MM.1S (cell line): ENCODE results near the gene MYZAP.

Source experiments
- DNase-seq: peaks from one replicate; pipeline ENCODE4 v3.0.0-alpha.2; 2015
- H2AFZ ChIP-seq: fragments of 300-600 bp; sonication (generic); 2 replicates; pipeline ENCODE4 v1.6.0; 2016; ENCODE audit warnings: antibody characterized with exemption, low read length
- H3F3A ChIP-seq: fragments of 300-600 bp; sonication (generic); 2 replicates; pipeline ENCODE4 v1.6.1; 2016; ENCODE audit warnings: mild to moderate bottlenecking, antibody characterized with exemption, low read length, moderate library complexity, mixed read lengths; ENCODE audit not compliant: insufficient read depth
- H3K27ac ChIP-seq: fragments of 300-600 bp; sonication (generic); 2 replicates; pipeline ENCODE4 v1.5.1; 2016; ENCODE audit warnings: mild to moderate bottlenecking, low read length
- H3K27me3 ChIP-seq: fragments of 300-600 bp; sonication (generic); replicated peaks from 2 replicates; pipeline ENCODE4 v1.6.0; 2016; ENCODE audit warnings: low read length; ENCODE audit not compliant: insufficient read depth
- H3K36me3 ChIP-seq: fragments of 300-600 bp; sonication (generic); replicated peaks from 2 replicates; pipeline ENCODE4 v1.6.1; 2016; ENCODE audit warnings: mild to moderate bottlenecking, low read length, mixed read lengths; ENCODE audit not compliant: insufficient read depth
- H3K4me1 ChIP-seq: fragments of 300-600 bp; sonication (generic); 2 replicates; pipeline ENCODE4 v1.6.1; 2016; ENCODE audit warnings: low read length, mixed read lengths
- H3K4me2 ChIP-seq: fragments of 300-600 bp; sonication (generic); 2 replicates; pipeline ENCODE4 v1.6.0; 2016; ENCODE audit warnings: low read depth, low read length
- H3K4me3 ChIP-seq: fragments of 300-600 bp; sonication (generic); 2 replicates; pipeline ENCODE4 v1.5.1; 2016; ENCODE audit warnings: low read length, mixed read lengths
- H3K79me2 ChIP-seq: fragments of 300-600 bp; sonication (generic); 2 replicates; pipeline ENCODE4 v1.6.1; 2016; ENCODE audit warnings: mixed run types, low read length, mixed read lengths
- H3K9ac ChIP-seq: fragments of 300-600 bp; sonication (generic); 2 replicates; pipeline ENCODE4 v1.6.1; 2016; ENCODE audit warnings: low read length, mixed read lengths
- H3K9me2 ChIP-seq: fragments of 300-600 bp; sonication (generic); replicated peaks from 2 replicates; pipeline ENCODE4 v1.6.1; 2016; ENCODE audit warnings: mild to moderate bottlenecking, low read length, mixed read lengths; ENCODE audit not compliant: insufficient read depth
- H3K9me3 ChIP-seq: fragments of 300-600 bp; sonication (generic); replicated peaks from 2 replicates; pipeline ENCODE4 v1.6.1; 2016; ENCODE audit warnings: mild to moderate bottlenecking, low read length, mixed read lengths; ENCODE audit not compliant: insufficient read depth
- H4K20me1 ChIP-seq: fragments of 300-600 bp; sonication (generic); 2 replicates; pipeline ENCODE4 v1.6.1; 2016; ENCODE audit warnings: mild to moderate bottlenecking, low read length, moderate library complexity, mixed read lengths; ENCODE audit not compliant: insufficient read depth
- EZH2 ChIP-seq: fragments of 300-600 bp; sonication (generic); optimal IDR thresholded peaks from 2 replicates; pipeline ENCODE3; 2017; ENCODE audit warnings: low read depth, mild to moderate bottlenecking, antibody characterized with exemption, low read length, mixed read lengths
- EZH2phosphoT487 ChIP-seq: fragments of 300-600 bp; sonication (generic); IDR thresholded peaks from 2 replicates; pipeline ENCODE4 v1.6.1; 2018; ENCODE audit warnings: antibody characterized with exemption, low read length
- TF ChIP-seq, protein P1 (sequence below): fragments of 300-600 bp; sonication (generic); IDR thresholded peaks from 2 replicates; pipeline ENCODE4 v1.5.1; 2016; ENCODE audit warnings: antibody characterized with exemption, low read length, mixed read lengths

MYZAP gene

DNA sequence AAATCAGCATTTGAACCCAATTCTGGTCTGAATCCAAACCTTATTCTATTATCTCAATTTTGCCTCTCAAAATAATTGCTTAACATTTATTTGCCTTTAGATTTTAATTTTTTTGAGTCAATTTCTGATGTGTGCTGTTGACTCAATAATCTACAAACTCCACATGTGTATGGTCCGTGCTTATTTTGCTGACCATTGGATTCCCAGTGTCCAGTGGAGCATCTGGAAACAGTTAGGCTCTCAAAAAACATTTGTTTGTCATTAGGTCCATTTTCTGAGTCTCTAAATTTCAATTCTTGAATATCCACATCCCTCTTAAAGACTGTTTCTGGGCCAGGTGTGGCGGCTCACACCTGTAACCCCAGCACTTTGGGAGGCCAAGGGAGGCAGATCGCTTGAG lies 19.2 kb upstream of the MYZAP start:
- TF ChIP-seq EZH2phosphoT487 (no peak), EZH2 (no peak)
- TF ChIP-seq, protein P1, sequence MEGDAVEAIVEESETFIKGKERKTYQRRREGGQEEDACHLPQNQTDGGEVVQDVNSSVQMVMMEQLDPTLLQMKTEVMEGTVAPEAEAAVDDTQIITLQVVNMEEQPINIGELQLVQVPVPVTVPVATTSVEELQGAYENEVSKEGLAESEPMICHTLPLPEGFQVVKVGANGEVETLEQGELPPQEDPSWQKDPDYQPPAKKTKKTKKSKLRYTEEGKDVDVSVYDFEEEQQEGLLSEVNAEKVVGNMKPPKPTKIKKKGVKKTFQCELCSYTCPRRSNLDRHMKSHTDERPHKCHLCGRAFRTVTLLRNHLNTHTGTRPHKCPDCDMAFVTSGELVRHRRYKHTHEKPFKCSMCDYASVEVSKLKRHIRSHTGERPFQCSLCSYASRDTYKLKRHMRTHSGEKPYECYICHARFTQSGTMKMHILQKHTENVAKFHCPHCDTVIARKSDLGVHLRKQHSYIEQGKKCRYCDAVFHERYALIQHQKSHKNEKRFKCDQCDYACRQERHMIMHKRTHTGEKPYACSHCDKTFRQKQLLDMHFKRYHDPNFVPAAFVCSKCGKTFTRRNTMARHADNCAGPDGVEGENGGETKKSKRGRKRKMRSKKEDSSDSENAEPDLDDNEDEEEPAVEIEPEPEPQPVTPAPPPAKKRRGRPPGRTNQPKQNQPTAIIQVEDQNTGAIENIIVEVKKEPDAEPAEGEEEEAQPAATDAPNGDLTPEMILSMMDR: no peak
- no peak for DNase-seq

DNA sequence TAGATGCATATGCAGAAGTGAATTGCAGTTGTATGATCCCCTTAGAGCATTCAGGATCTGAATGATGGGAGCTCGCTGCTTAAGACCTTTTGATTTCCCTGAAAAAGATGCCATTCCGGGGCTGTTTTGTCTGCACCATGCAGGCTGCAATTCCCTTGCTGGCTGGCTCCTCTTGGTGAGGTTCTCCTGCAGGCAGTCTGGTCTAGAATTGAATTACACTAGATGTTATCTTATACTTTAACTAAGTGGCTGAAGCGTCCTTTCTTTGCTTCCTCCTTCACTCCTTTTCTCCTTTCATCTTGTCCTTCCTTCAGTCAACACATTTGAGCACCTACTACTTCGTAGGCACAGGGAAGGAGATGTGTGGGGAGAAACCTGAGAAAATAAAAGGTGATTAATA lies 18.6 kb upstream of the MYZAP start:
- Histone ChIP-seq H3F3A (no peaks in the 10 kb centered on the region), H3K4me2 (no peak overlapping the region), H3K9me2 (no peaks in the 10 kb centered on the region), H3K27ac (no peak overlapping the region), H3K9me3 (no peaks in the 10 kb centered on the region), H3K27me3 (no peaks in the 10 kb centered on the region), H3K36me3 (no peaks in the 10 kb centered on the region), H3K4me3 (no peak overlapping the region), H3K4me1 (no peaks in the 10 kb centered on the region), H3K79me2 (no peaks in the 10 kb centered on the region), H3K9ac (no peak overlapping the region), H4K20me1 (no peaks in the 10 kb centered on the region), H2AFZ (no peak overlapping the region)
- DNase-seq: no peak
- TF ChIP-seq, protein P1: no peak
- TF ChIP-seq EZH2 (no peak), EZH2phosphoT487 (no peak)

More for the DNA sequence above, 19.2 kb upstream of the MYZAP start:
- H3K9ac ChIP-seq: no peak overlapping the region
- no peaks in the 10 kb centered on the region for H3K4me1 ChIP-seq
- no peak overlapping the region for H3K27ac ChIP-seq
- H3K79me2 ChIP-seq: no peaks in the 10 kb centered on the region
- no peak overlapping the region for H2AFZ ChIP-seq
- H3K36me3 ChIP-seq: no peaks in the 10 kb centered on the region
- no peaks in the 10 kb centered on the region for H4K20me1 ChIP-seq
- no peaks in the 10 kb centered on the region for H3F3A ChIP-seq
- H3K27me3 ChIP-seq: no peaks in the 10 kb centered on the region
- H3K4me2 ChIP-seq: no peak overlapping the region
- H3K9me2 ChIP-seq: no peaks in the 10 kb centered on the region
- no peaks in the 10 kb centered on the region for H3K9me3 ChIP-seq
- no peak overlapping the region for H3K4me3 ChIP-seq

GRCh38 chr15:57575363-57575762 lies 16.3 kb upstream of the MYZAP start:
- Histone ChIP-seq H3K9me3 (no peaks in the 10 kb centered on the region), H2AFZ (no peak overlapping the region), H4K20me1 (no peaks in the 10 kb centered on the region), H3K27ac (no peak overlapping the region), H3K9ac (no peak overlapping the region), H3K36me3 (no peaks in the 10 kb centered on the region), H3K79me2 (no peaks in the 10 kb centered on the region), H3K9me2 (no peaks in the 10 kb centered on the region), H3K4me3 (no peak overlapping the region), H3K27me3 (no peaks in the 10 kb centered on the region), H3F3A (no peaks in the 10 kb centered on the region), H3K4me2 (no peak overlapping the region), H3K4me1 (no peaks in the 10 kb centered on the region)
- no peak for DNase-seq
- TF ChIP-seq, protein P1: no peak
- TF ChIP-seq EZH2phosphoT487 (no peak), EZH2 (no peak)
